Activated B cell treated with CpG ODN at 0.5 μM for 24 hours (primary cell): ENCODE results near the gene PIGN. TPM values are rescaled to one million over a fixed set of nuclear protein-coding genes. Genes with fewer than 3 reads are reported as not detected.

Experiments used
- ATAC-seq: fragments of 200-7000 bp; cut with Tn5 transposase; one replicate; pipeline ENCODE4 v1.10.0; 2021; ENCODE audit warnings: low read depth, mild to moderate bottlenecking, moderate library complexity
- CTCF ChIA-PET: fragments of 350-600 bp; sonication (Branson Sonifier 250); formaldehyde crosslinking; loops from one replicate; lab custom pipeline; 2021; ENCODE audit warnings: antibody characterized with exemption; lab: Charles Lee
- POLR2A ChIA-PET: fragments of 350-600 bp; sonication (Branson Sonifier 250); formaldehyde crosslinking; loops from one replicate; lab custom pipeline; 2021; ENCODE audit warnings: antibody characterized with exemption; lab: Charles Lee
- DNase-seq: peaks from one replicate; pipeline ENCODE4 v3.0.0; 2022
- H3K27ac Mint-ChIP-seq: one replicate; pipeline ENCODE4 v1.8.0; 2020; ENCODE audit warnings: mixed read lengths
- H3K27me3 Mint-ChIP-seq: one replicate; pipeline ENCODE4 v1.8.0; 2021; ENCODE audit warnings: mixed read lengths
- H3K36me3 Mint-ChIP-seq: one replicate; pipeline ENCODE4 v1.8.0; 2021; ENCODE audit warnings: low read depth, mixed read lengths
- H3K4me1 Mint-ChIP-seq: one replicate; pipeline ENCODE4 v1.8.0; 2021; ENCODE audit warnings: mixed read lengths
- H3K4me3 Mint-ChIP-seq: one replicate; pipeline ENCODE4 v1.8.0; 2020; ENCODE audit warnings: mild to moderate bottlenecking, mixed read lengths
- H3K9me3 Mint-ChIP-seq: one replicate; pipeline ENCODE4 v1.8.0; 2020; ENCODE audit warnings: mixed read lengths
- CTCF ChIP-seq: fragments of 200-600 bp; IDR thresholded peaks from one replicate; pipeline ENCODE4 v1.8.0; 2022; ENCODE audit warnings: antibody characterized with exemption, mild to moderate bottlenecking
- intact Hi-C: fragments of 100-400 bp; cut with micrococcal nuclease; formaldehyde crosslinking; loops from one replicate; pipeline ENCODE4 v1.15.1; 2024
- total RNA-seq: library from RNA; stranded (reverse); gene quantifications from 2 replicates; pipeline ENCODE4 v1.2.3, GENCODE V29; 2022

The PIGN gene
- total RNA-seq, 1 donor from 2014 or later, result 29.4 TPM

GRCh38 chr18:61991201-61991600 lies 195.7 kb downstream of the PIGN start:
- ATAC-seq, result no peak
- Mint-ChIP-seq H3K4me3 (no peak overlapping the region), H3K4me1 (no peaks in the 10 kb centered on the region), H3K27ac (no peak overlapping the region), H3K36me3 (no peaks in the 10 kb centered on the region), H3K9me3 (no peaks in the 10 kb centered on the region), H3K27me3 (peaks cover 15% of the 10 kb centered on the region)
- ChIA-PET CTCF (no interaction called here), POLR2A (no interaction called here)
- intact Hi-C loops, result no loop called here
- TF ChIP-seq CTCF, result no peak
- DNase-seq, result no peak

Other genes with a start within 250 kb of the PIGN start
- 45.4 and 59.0 TPM in 2 replicates for gene RELCH, start 199 bp upstream of the PIGN start, total RNA-seq
- gene TNFRSF11A, start 138.3 kb upstream of the PIGN start, total RNA-seq, result 0.07 and 0.24 TPM in 2 replicates